Head of caudate nucleus (tissue), 42 donors: ENCODE measurements around the gene CCDC71.

Experiments
- DNase-seq, 42 donors: peaks; one replicate each; pipeline versions ENCODE4 v3.0.0 to v3.0.0-alpha.2; 2020 to 2021; ENCODE audit warnings: mixed read lengths in 7 of 42
- intact Hi-C: fragments of 100-400 bp; cut with DNase I; formaldehyde crosslinking; loops from one replicate; pipeline ENCODE4 v1.15.0; 2022

CCDC71 gene

GRCh38 chr3:49165771-49166751, at the start of gene CCDC71:
CCDC71 (minus strand) TSS chr3:49166331; CDS start chr3:49164208, 2,123 bp downstream.
- DNase-seq: peak; percentile 14 to 88 (median 72)
- intact Hi-C loops: no loop called here

- intact Hi-C loops: no loop called here
- DNase-seq: no peak
Observed at GRCh38 chr3:49213998-49214397, 47.9 kb upstream of the CCDC71 start.

- intact Hi-C loops: no loop called here
- no peak for DNase-seq
Observed at GRCh38 chr3:49213541-49213943, 47.4 kb upstream of the CCDC71 start.

GRCh38 chr3:49199900-49200281, 33.8 kb upstream of the CCDC71 start:
- intact Hi-C loops: no loop called here
- no peak for DNase-seq

GRCh38 chr3:49199239-49199899, 33.2 kb upstream of the CCDC71 start:
- DNase-seq: peak; percentile 3 to 77 (median 48)
- intact Hi-C loops: no loop called here

GRCh38 chr3:49198611-49199230, 32.6 kb upstream of the CCDC71 start:
- intact Hi-C loops: no loop called here
- DNase-seq: no peak

GRCh38 chr3:49198161-49198560, 32.0 kb upstream of the CCDC71 start:
- no peak for DNase-seq
- intact Hi-C loops: no loop called here

- DNase-seq: no peak
- intact Hi-C loops: no loop called here
Observed at GRCh38 chr3:49191741-49192140, 25.6 kb upstream of the CCDC71 start.

- no peak for DNase-seq
- intact Hi-C loops: no loop called here
Observed at GRCh38 chr3:49183873-49184272, 17.7 kb upstream of the CCDC71 start.

GRCh38 chr3:49182682-49183081, 16.6 kb upstream of the CCDC71 start:
- no peak for DNase-seq
- intact Hi-C loops: no loop called here

- intact Hi-C loops: no loop called here
- DNase-seq: no peak
Observed at GRCh38 chr3:49181351-49181750, 15.2 kb upstream of the CCDC71 start.

- DNase-seq: no peak
Observed at GRCh38 chr3:49180116-49180515, 14.0 kb upstream of the CCDC71 start.

GRCh38 chr3:49177073-49177472, 10.9 kb upstream of the CCDC71 start:
- intact Hi-C loops: no loop called here
- DNase-seq: no peak

More at GRCh38 chr3:49180116-49180515, 14.0 kb upstream of the CCDC71 start:
- intact Hi-C loops: no loop called here

- intact Hi-C loops: no loop called here
- no peak for DNase-seq
Observed at GRCh38 chr3:49175530-49175929, 9.4 kb upstream of the CCDC71 start.

- no peak for DNase-seq
- intact Hi-C loops: loop anchor here (5.0 kb wide), 1 partner anchor 103 kb away; the partner anchor contains the start of gene C3orf62
Observed at GRCh38 chr3:49174397-49174985, 8.4 kb upstream of the CCDC71 start.

- intact Hi-C loops: loop anchor here (5.0 kb wide), 1 partner anchor 104 kb away; the partner anchor contains the start of gene C3orf62
- peak in 1 of 42 donors; percentile 8 for DNase-seq
Observed at GRCh38 chr3:49173792-49174170, 7.7 kb upstream of the CCDC71 start.

- intact Hi-C loops: loop anchor here (5.0 kb wide), 1 partner anchor 104 kb away; the partner anchor contains the start of gene C3orf62
- DNase-seq: no peak
Observed at GRCh38 chr3:49173116-49173791, 7.1 kb upstream of the CCDC71 start.

- intact Hi-C loops: loop anchor here (5.0 kb wide), 1 partner anchor 105 kb away; the partner anchor contains the start of gene C3orf62
- no peak for DNase-seq
Observed at GRCh38 chr3:49172551-49173041, 6.5 kb upstream of the CCDC71 start.
